ENCODE results near the gene TMEM82. TPM values are rescaled to one million over a fixed set of nuclear protein-coding genes. Genes with fewer than 3 reads are reported as not detected.

Gene TMEM82
- total RNA-seq, 2 donors from 2014 or later: not detected

- H3K4me3 Mint-ChIP-seq: no peak overlapping the region
- H3K27me3 Mint-ChIP-seq: peaks cover 0 to 5% of the 10 kb centered on the region in 2 donors
- H3K4me1 Mint-ChIP-seq (ENCODE audit: low read depth in 2 of 2): no peaks in the 10 kb centered on the region
- no peaks in the 10 kb centered on the region for H3K9me3 Mint-ChIP-seq
- ATAC-seq (peak in 1 of 2 donors; percentile 17), DNase-seq (ENCODE audit: low spot score) (no peak)
- no peaks in the 10 kb centered on the region for H3K36me3 Mint-ChIP-seq
- no peak overlapping the region for H3K27ac Mint-ChIP-seq
Observed at GRCh38 chr1:15748690-15749398, 6.5 kb downstream of the TMEM82 start.

- Mint-ChIP-seq H3K27me3 (peaks cover 0 to 5% of the 10 kb centered on the region in 2 donors), H3K4me3 (no peak overlapping the region), H3K36me3 (no peaks in the 10 kb centered on the region), H3K9me3 (no peaks in the 10 kb centered on the region), H3K27ac (no peak overlapping the region), H3K4me1 (ENCODE audit: low read depth in 2 of 2) (no peaks in the 10 kb centered on the region)
- ATAC-seq (no peak), DNase-seq (ENCODE audit: low spot score) (no peak)
Observed at GRCh38 chr1:15749399-15750291, 7.3 kb downstream of the TMEM82 start.

- peak in 1 of 2 donors; percentile 29 for ATAC-seq
- no peaks in the 10 kb centered on the region for H3K36me3 Mint-ChIP-seq
- no peaks in the 10 kb centered on the region for H3K4me1 Mint-ChIP-seq (ENCODE audit: low read depth in 2 of 2)
- H3K27ac Mint-ChIP-seq: no peak overlapping the region
- no peaks in the 10 kb centered on the region for H3K9me3 Mint-ChIP-seq
- peaks cover 9 to 12% of the 10 kb centered on the region in 2 donors for H3K27me3 Mint-ChIP-seq
- no peak for DNase-seq (ENCODE audit: low spot score)
- no peak overlapping the region for H3K4me3 Mint-ChIP-seq
Observed at GRCh38 chr1:15750924-15751323, 8.6 kb downstream of the TMEM82 start.

- Mint-ChIP-seq H3K4me3 (no peak overlapping the region), H3K4me1 (ENCODE audit: low read depth in 2 of 2) (peaks cover 0 to 4% of the 10 kb centered on the region in 2 donors), H3K27ac (no peak overlapping the region), H3K36me3 (no peaks in the 10 kb centered on the region), H3K9me3 (no peaks in the 10 kb centered on the region), H3K27me3 (peaks cover 15 to 17% of the 10 kb centered on the region in 2 donors)
- ATAC-seq: no peak
- no peak for DNase-seq (ENCODE audit: low spot score)
Observed at GRCh38 chr1:15751717-15752116, 9.4 kb downstream of the TMEM82 start.

GRCh38 chr1:15753776-15754175, 11.5 kb downstream of the TMEM82 start:
- H3K27me3 Mint-ChIP-seq: peaks cover 23 to 24% of the 10 kb centered on the region in 2 donors
- H3K9me3 Mint-ChIP-seq: no peaks in the 10 kb centered on the region
- H3K36me3 Mint-ChIP-seq: no peaks in the 10 kb centered on the region
- no peak for ATAC-seq
- H3K4me1 Mint-ChIP-seq (ENCODE audit: low read depth in 2 of 2): peaks cover 0 to 4% of the 10 kb centered on the region in 2 donors
- no peak overlapping the region for H3K4me3 Mint-ChIP-seq
- no peak for DNase-seq (ENCODE audit: low spot score)
- no peak overlapping the region for H3K27ac Mint-ChIP-seq

- peaks cover 23 to 27% of the 10 kb centered on the region in 2 donors for H3K27me3 Mint-ChIP-seq
- H3K4me1 Mint-ChIP-seq (ENCODE audit: low read depth in 2 of 2): peaks cover 0 to 6% of the 10 kb centered on the region in 2 donors
- no peak overlapping the region for H3K4me3 Mint-ChIP-seq
- DNase-seq (ENCODE audit: low spot score) (no peak), ATAC-seq (no peak)
- H3K9me3 Mint-ChIP-seq: no peaks in the 10 kb centered on the region
- H3K27ac Mint-ChIP-seq: no peak overlapping the region
- H3K36me3 Mint-ChIP-seq: no peaks in the 10 kb centered on the region
Observed at GRCh38 chr1:15755021-15755645, 12.8 kb downstream of the TMEM82 start.

- Mint-ChIP-seq H3K4me1 (ENCODE audit: low read depth in 2 of 2) (peaks cover 0 to 6% of the 10 kb centered on the region in 2 donors), H3K4me3 (no peak overlapping the region), H3K27me3 (peaks cover 23 to 29% of the 10 kb centered on the region in 2 donors), H3K9me3 (no peaks in the 10 kb centered on the region), H3K27ac (no peak overlapping the region), H3K36me3 (no peaks in the 10 kb centered on the region)
- DNase-seq (ENCODE audit: low spot score) (no peak), ATAC-seq (no peak)
Observed at GRCh38 chr1:15755646-15756040, 13.3 kb downstream of the TMEM82 start.

- H3K4me1 Mint-ChIP-seq (ENCODE audit: low read depth in 2 of 2): peaks cover 0 to 6% of the 10 kb centered on the region in 2 donors
- no peak overlapping the region for H3K4me3 Mint-ChIP-seq
- no peak for DNase-seq (ENCODE audit: low spot score)
- no peaks in the 10 kb centered on the region for H3K36me3 Mint-ChIP-seq
- ATAC-seq: no peak
- no peak overlapping the region for H3K27ac Mint-ChIP-seq
- peaks cover 25 to 31% of the 10 kb centered on the region in 2 donors for H3K27me3 Mint-ChIP-seq
- no peaks in the 10 kb centered on the region for H3K9me3 Mint-ChIP-seq
Observed at GRCh38 chr1:15756143-15757015, 14.1 kb downstream of the TMEM82 start.

GRCh38 chr1:15757016-15757543, 14.8 kb downstream of the TMEM82 start:
- no peak overlapping the region for H3K27ac Mint-ChIP-seq

GRCh38 chr1:15757575-15758342, 15.5 kb downstream of the TMEM82 start:
- Mint-ChIP-seq H3K36me3 (no peaks in the 10 kb centered on the region), H3K4me1 (ENCODE audit: low read depth in 2 of 2) (peaks cover 0 to 6% of the 10 kb centered on the region in 2 donors), H3K27me3 (peaks cover 34 to 37% of the 10 kb centered on the region in 2 donors), H3K9me3 (no peaks in the 10 kb centered on the region), H3K4me3 (peak overlapping the region; percentile 22), H3K27ac (no peak overlapping the region)
- DNase-seq (ENCODE audit: low spot score) (no peak), ATAC-seq (peak in 1 of 2 donors; percentile 20)

More at GRCh38 chr1:15757016-15757543, 14.8 kb downstream of the TMEM82 start:
- DNase-seq (ENCODE audit: low spot score): no peak
- H3K27me3 Mint-ChIP-seq: peaks cover 30 to 33% of the 10 kb centered on the region in 2 donors
- ATAC-seq: peak in 1 of 2 donors; percentile 20
- no peaks in the 10 kb centered on the region for H3K36me3 Mint-ChIP-seq
- peaks cover 0 to 6% of the 10 kb centered on the region in 2 donors for H3K4me1 Mint-ChIP-seq (ENCODE audit: low read depth in 2 of 2)
- H3K4me3 Mint-ChIP-seq: no peak overlapping the region
- H3K9me3 Mint-ChIP-seq: no peaks in the 10 kb centered on the region

GRCh38 chr1:15758343-15758931, 16.1 kb downstream of the TMEM82 start, which contains the start of gene FBLIM1:
TSS of gene FBLIM1 (plus strand) at chr1:15758795. CDS start at chr1:15764984, 6,189 bp downstream.
- Mint-ChIP-seq H3K36me3 (no peaks in the 10 kb centered on the region), H3K4me3 (peak within 1 kb of the TSS; percentile 22), H3K27me3 (peaks cover 36% of the 10 kb centered on the region in 2 donors), H3K4me1 (ENCODE audit: low read depth in 2 of 2) (peaks cover 0 to 6% of the 10 kb centered on the region in 2 donors), H3K9me3 (no peaks in the 10 kb centered on the region), H3K27ac (no peak within 1 kb of the TSS)
- DNase-seq (ENCODE audit: low spot score): no peak
- no peak for ATAC-seq

All from natural killer cell treated with Interleukin-12 subunit alpha and Interleukin-12 subunit beta and Interleukin-15 and Interleukin-18, amount 100 ng/mL, for 72 hours (primary cell).